SU-DHL-6 (cell line): Measurements from ENCODE around the gene ZNF566.

Source experiments
- H2AFZ ChIP-seq: fragments of 200-600 bp; sonication (generic); 2 replicates; pipeline ENCODE4 v1.6.1; 2014; ENCODE audit warnings: low read depth, mild to moderate bottlenecking, moderate library complexity, mixed read lengths, antibody characterized with exemption, low read length; ENCODE audit not compliant: severe bottlenecking
- H3F3A ChIP-seq: fragments of 200-600 bp; shearing (Covaris generic); 2 replicates; pipeline ENCODE4 v1.6.0; 2016; ENCODE audit warnings: antibody characterized with exemption, mild to moderate bottlenecking; ENCODE audit not compliant: insufficient read depth
- H3K27ac ChIP-seq: fragments of 200-600 bp; sonication (generic); 2 replicates; pipeline ENCODE4 v1.5.1; 2016; ENCODE audit warnings: low read depth, mild to moderate bottlenecking, low read length, moderate library complexity, mixed read lengths
- H3K27me3 ChIP-seq: fragments of 200-600 bp; sonication (generic), shearing (Covaris generic); 2 replicates; pipeline ENCODE4 v1.6.0; 2014; ENCODE audit warnings: mild to moderate bottlenecking, low read length
- H3K36me3 ChIP-seq: fragments of 200-600 bp; sonication (generic); 2 replicates; pipeline ENCODE4 v1.6.1; 2014; ENCODE audit warnings: mild to moderate bottlenecking, low read length, mixed read lengths
- H3K4me2 ChIP-seq: fragments of 300-600, 200-600 bp; shearing (Covaris generic), sonication (generic); 2 replicates; pipeline ENCODE4 v1.6.0; 2014; ENCODE audit warnings: low read length, low read depth, mild to moderate bottlenecking; ENCODE audit not compliant: poor library complexity, severe bottlenecking
- H3K4me3 ChIP-seq: fragments of 200-600 bp; sonication (generic); 2 replicates; pipeline ENCODE4 v1.5.1; 2014; ENCODE audit warnings: antibody characterized with exemption, low read length, mild to moderate bottlenecking, mixed read lengths; ENCODE audit not compliant: insufficient read depth, poor library complexity, severe bottlenecking
- H3K79me2 ChIP-seq: fragments of 200-600 bp; sonication (generic); 2 replicates; pipeline ENCODE4 v1.6.1; 2014; ENCODE audit warnings: mild to moderate bottlenecking, low read length, moderate library complexity; ENCODE audit not compliant: insufficient read depth
- H3K9ac ChIP-seq: fragments of 200-600 bp; sonication (generic); 2 replicates; pipeline ENCODE4 v1.7.0; 2014; ENCODE audit warnings: mild to moderate bottlenecking, low read length
- H3K9me2 ChIP-seq: fragments of 200-600 bp; sonication (generic); replicated peaks from 2 replicates; pipeline ENCODE4 v1.6.1; 2014; ENCODE audit warnings: low read length; ENCODE audit not compliant: insufficient read depth
- H3K9me3 ChIP-seq: fragments of 200-600 bp; sonication (generic); 2 replicates; pipeline ENCODE4 v1.6.1; 2014; ENCODE audit warnings: low read length, mixed read lengths; ENCODE audit not compliant: insufficient read depth
- H4K20me1 ChIP-seq: fragments of 200-600 bp; sonication (generic); 2 replicates; pipeline ENCODE4 v1.6.1; 2014; ENCODE audit warnings: low read depth, mild to moderate bottlenecking, antibody characterized with exemption, low read length, moderate library complexity, mixed read lengths
- EZH2phosphoT487 ChIP-seq: fragments of 200-600 bp; sonication (generic), shearing (Covaris generic); conservative IDR thresholded peaks from 2 replicates; pipeline ENCODE4 v1.6.1; 2018; ENCODE audit warnings: mild to moderate bottlenecking, antibody characterized with exemption, low read length, moderate library complexity, mixed read lengths
- TF ChIP-seq, protein P1 (sequence below): fragments of 200-600 bp; sonication (generic); IDR thresholded peaks from one replicate; pipeline ENCODE4 v1.5.1; 2017; ENCODE audit warnings: antibody characterized with exemption, mild to moderate bottlenecking, low read length, moderate library complexity; ENCODE audit not compliant: insufficient read depth, poor library complexity, severe bottlenecking

Gene ZNF566

DNA sequence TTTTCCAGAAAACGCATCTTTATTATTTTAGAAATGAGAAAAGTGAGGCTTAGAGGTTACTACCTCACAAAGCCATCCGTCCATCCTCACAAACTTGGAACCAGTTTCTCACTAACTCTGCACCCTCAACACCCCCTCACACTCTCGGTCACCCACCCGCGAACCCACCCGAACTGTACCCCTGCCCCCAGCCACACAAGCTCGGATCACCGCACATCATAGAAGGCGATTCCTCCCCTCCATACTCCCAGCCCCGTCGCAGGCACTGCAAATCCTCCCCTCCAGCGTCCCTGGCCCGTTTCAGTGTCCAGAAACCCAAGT is 38.5 kb upstream of the ZNF566 start:
- H3K4me2 ChIP-seq, result peak overlapping the region; percentile 93
- peak overlapping the region; percentile 72 for H3K27ac ChIP-seq
- H2AFZ ChIP-seq, result peak overlapping the region; percentile 98
- peaks cover 53% of the 10 kb centered on the region for H3K79me2 ChIP-seq
- H3K4me3 ChIP-seq, result peak overlapping the region; percentile 65
- H4K20me1 ChIP-seq, result no peaks in the 10 kb centered on the region
- H3K9ac ChIP-seq, result peak overlapping the region; percentile 82
- no peaks in the 10 kb centered on the region for H3K9me3 ChIP-seq
- TF ChIP-seq, protein P1, sequence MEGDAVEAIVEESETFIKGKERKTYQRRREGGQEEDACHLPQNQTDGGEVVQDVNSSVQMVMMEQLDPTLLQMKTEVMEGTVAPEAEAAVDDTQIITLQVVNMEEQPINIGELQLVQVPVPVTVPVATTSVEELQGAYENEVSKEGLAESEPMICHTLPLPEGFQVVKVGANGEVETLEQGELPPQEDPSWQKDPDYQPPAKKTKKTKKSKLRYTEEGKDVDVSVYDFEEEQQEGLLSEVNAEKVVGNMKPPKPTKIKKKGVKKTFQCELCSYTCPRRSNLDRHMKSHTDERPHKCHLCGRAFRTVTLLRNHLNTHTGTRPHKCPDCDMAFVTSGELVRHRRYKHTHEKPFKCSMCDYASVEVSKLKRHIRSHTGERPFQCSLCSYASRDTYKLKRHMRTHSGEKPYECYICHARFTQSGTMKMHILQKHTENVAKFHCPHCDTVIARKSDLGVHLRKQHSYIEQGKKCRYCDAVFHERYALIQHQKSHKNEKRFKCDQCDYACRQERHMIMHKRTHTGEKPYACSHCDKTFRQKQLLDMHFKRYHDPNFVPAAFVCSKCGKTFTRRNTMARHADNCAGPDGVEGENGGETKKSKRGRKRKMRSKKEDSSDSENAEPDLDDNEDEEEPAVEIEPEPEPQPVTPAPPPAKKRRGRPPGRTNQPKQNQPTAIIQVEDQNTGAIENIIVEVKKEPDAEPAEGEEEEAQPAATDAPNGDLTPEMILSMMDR, result no peak
- no peak for TF ChIP-seq EZH2phosphoT487
- peaks cover 6% of the 10 kb centered on the region for H3K36me3 ChIP-seq
- H3K9me2 ChIP-seq, result no peaks in the 10 kb centered on the region
- peaks cover 5% of the 10 kb centered on the region; the same call in 1 of the 2 replicates for H3F3A ChIP-seq
- no peaks in the 10 kb centered on the region for H3K27me3 ChIP-seq

DNA sequence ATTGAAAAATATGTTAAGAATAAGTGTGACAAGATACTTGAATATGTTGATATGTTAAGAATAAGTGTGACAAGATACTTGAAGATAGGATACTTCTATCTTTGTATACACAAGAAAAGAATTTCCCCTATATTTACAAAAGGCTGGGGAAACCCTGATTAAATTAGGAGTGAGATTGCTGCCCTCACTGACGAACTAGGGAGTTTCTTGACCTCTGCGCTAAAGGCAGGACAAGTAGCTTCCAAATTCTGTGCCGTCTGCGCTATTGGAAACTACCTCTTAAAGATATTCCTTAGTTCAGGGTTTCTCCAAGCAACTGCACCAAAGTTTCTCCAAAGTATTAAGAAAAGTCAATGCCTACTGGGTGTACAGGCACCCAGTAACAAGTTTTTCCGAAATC is 38.0 kb upstream of the ZNF566 start:
- no peaks in the 10 kb centered on the region for H3K9me2 ChIP-seq
- peak overlapping the region; percentile 72; the same call in 1 of the 2 replicates for H3K27ac ChIP-seq
- peak overlapping the region; percentile 98 for H2AFZ ChIP-seq
- peaks cover 5% of the 10 kb centered on the region; the same call in 1 of the 2 replicates for H3F3A ChIP-seq
- TF ChIP-seq, protein P1, result no peak
- no peak for TF ChIP-seq EZH2phosphoT487
- peak overlapping the region; percentile 93 for H3K4me2 ChIP-seq
- H3K27me3 ChIP-seq, result no peaks in the 10 kb centered on the region
- H3K4me3 ChIP-seq, result peak overlapping the region; percentile 65
- peaks cover 56% of the 10 kb centered on the region for H3K79me2 ChIP-seq
- no peaks in the 10 kb centered on the region for H3K9me3 ChIP-seq
- H3K9ac ChIP-seq, result peak overlapping the region; percentile 82
- peaks cover 6% of the 10 kb centered on the region for H3K36me3 ChIP-seq
- no peaks in the 10 kb centered on the region for H4K20me1 ChIP-seq

DNA sequence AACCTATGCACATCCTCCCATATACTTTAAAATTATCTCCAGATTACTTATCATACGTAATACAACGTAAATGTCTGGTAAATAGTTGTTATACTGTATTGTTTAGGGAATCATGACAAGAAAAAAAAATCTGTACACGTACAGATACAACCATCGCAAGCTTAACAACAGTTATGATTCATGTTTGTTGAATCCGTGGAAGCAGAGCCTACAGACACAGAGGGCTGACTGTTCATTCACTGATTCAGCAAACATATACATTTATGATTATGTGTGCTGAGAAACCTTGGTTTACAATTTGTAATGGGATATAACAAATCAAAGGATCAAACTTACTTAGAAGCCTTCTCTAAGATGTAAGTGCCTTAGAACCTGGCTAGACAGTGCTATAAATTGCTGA is 37.2 kb upstream of the ZNF566 start:
- peaks cover 5% of the 10 kb centered on the region; the same call in 1 of the 2 replicates for H3F3A ChIP-seq
- peaks cover 62% of the 10 kb centered on the region for H3K79me2 ChIP-seq
- H3K4me3 ChIP-seq, result peak overlapping the region; percentile 65
- no peaks in the 10 kb centered on the region for H3K9me2 ChIP-seq
- peak overlapping the region; percentile 93 for H3K4me2 ChIP-seq
- H3K27me3 ChIP-seq, result no peaks in the 10 kb centered on the region
- no peak for TF ChIP-seq EZH2phosphoT487
- TF ChIP-seq, protein P1, result no peak
- no peak overlapping the region for H2AFZ ChIP-seq
- 0 out of 2 replicates have a peak overlapping the region, but pooled peaks have one; percentile 82 for H3K9ac ChIP-seq
- H3K27ac ChIP-seq, result no peak overlapping the region
- no peaks in the 10 kb centered on the region for H4K20me1 ChIP-seq
- H3K9me3 ChIP-seq, result no peaks in the 10 kb centered on the region
- H3K36me3 ChIP-seq, result peaks cover 6% of the 10 kb centered on the region

DNA sequence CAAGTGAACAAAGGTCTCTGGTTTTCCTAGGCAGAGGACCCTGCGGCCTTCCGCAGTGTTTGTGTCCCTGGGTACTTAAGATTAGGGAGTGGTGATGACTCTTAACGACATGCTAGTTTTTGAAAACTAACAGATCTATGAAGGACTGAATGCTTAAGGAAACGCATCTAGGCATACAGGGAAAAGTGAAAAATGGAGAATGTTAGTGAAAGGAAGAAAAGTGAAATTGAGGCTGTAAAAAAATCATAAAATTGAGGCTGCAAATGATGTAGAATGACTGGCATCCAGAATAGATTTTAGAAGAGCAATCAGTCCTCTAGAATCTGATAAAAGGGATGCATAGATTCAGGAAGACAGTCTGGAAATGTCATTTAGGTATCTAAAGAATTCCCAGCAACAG is 35.3 kb upstream of the ZNF566 start:
- Histone ChIP-seq H3K27me3 (no peaks in the 10 kb centered on the region), H3K4me2 (no peak overlapping the region), H3K9me2 (no peaks in the 10 kb centered on the region), H4K20me1 (no peaks in the 10 kb centered on the region), H3F3A (no peaks in the 10 kb centered on the region), H3K9ac (no peak overlapping the region), H3K9me3 (peaks cover 4% of the 10 kb centered on the region; the same call in 1 of the 2 replicates), H3K27ac (no peak overlapping the region), H3K4me3 (no peak overlapping the region), H3K36me3 (peaks cover 19% of the 10 kb centered on the region), H2AFZ (no peak overlapping the region), H3K79me2 (peaks cover 51% of the 10 kb centered on the region)
- TF ChIP-seq, protein P1, result no peak
- TF ChIP-seq EZH2phosphoT487, result no peak
